ENCODE data around the gene PHLDA2.

Gene PHLDA2

GRCh38 chr11:2897048-2897447 is 32.2 kb downstream of the PHLDA2 start:
- no peak for DNase-seq (ENCODE audit: low read depth)

- DNase-seq (ENCODE audit: low read depth) = no peak
These were observed 33.2 kb downstream of the PHLDA2 start for GRCh38 chr11:2896047-2896446.

- DNase-seq (ENCODE audit: low read depth) = no peak
These were observed 35.3 kb downstream of the PHLDA2 start for GRCh38 chr11:2893935-2894334.

GRCh38 chr11:2892967-2893528 is 36.2 kb downstream of the PHLDA2 start:
- no peak for DNase-seq (ENCODE audit: low read depth)

GRCh38 chr11:2892215-2892966 is 36.8 kb downstream of the PHLDA2 start:
- DNase-seq (ENCODE audit: low read depth) = peak; percentile 75

- DNase-seq (ENCODE audit: low read depth) = peak; percentile 17
These were observed 37.6 kb downstream of the PHLDA2 start for GRCh38 chr11:2891326-2892214.

- peak; percentile 45 for DNase-seq (ENCODE audit: low read depth)
These were observed 38.5 kb downstream of the PHLDA2 start for GRCh38 chr11:2890466-2891294.

GRCh38 chr11:2889362-2890273 is 39.6 kb downstream of the PHLDA2 start:
- no peak for DNase-seq (ENCODE audit: low read depth)

- peak; percentile 83 for DNase-seq (ENCODE audit: low read depth)
These were observed 40.8 kb downstream of the PHLDA2 start for GRCh38 chr11:2888266-2888968.

GRCh38 chr11:2887515-2888195 is 41.6 kb downstream of the PHLDA2 start:
- DNase-seq (ENCODE audit: low read depth) = no peak

GRCh38 chr11:2886936-2887335 is 42.3 kb downstream of the PHLDA2 start:
- DNase-seq (ENCODE audit: low read depth) = no peak

- peak; percentile 28 for DNase-seq (ENCODE audit: low read depth)
These were observed 42.9 kb downstream of the PHLDA2 start for GRCh38 chr11:2886191-2886894.

- DNase-seq (ENCODE audit: low read depth) = peak; percentile 80
These were observed 43.5 kb downstream of the PHLDA2 start, which contains the start of gene CDKN1C for GRCh38 chr11:2885678-2886081. Gene CDKN1C, minus strand, starts transcription at chr11:2885775. Its CDS starts 319 bp downstream, at chr11:2885456.

- peak; percentile 64 for DNase-seq (ENCODE audit: low read depth)
These were observed 44.1 kb downstream of the PHLDA2 start for GRCh38 chr11:2885017-2885677.

- DNase-seq (ENCODE audit: low read depth) = peak; percentile 55
These were observed 45.0 kb downstream of the PHLDA2 start for GRCh38 chr11:2883979-2884815.

GRCh38 chr11:2883640-2883978 is 45.6 kb downstream of the PHLDA2 start:
- no peak for DNase-seq (ENCODE audit: low read depth)

- DNase-seq (ENCODE audit: low read depth) = no peak
These were observed 46.7 kb downstream of the PHLDA2 start for GRCh38 chr11:2882396-2883110.
